WI38 (cell line): ENCODE measurements around the gene HPS6.

Source experiments
- H3K4me3 ChIP-seq: 2 replicates; pipeline ENCODE4 v1.5.1; 2011; ENCODE audit warnings: low read depth, mild to moderate bottlenecking, control low read depth, low read length
- CTCF ChIP-seq: IDR thresholded peaks from 2 replicates; pipeline ENCODE4 v1.5.1; 2012; ENCODE audit warnings: low read depth, mild to moderate bottlenecking, control low read depth, low read length

HPS6 gene

GRCh38 chr10:102064503-102064867 is 664 bp upstream of the HPS6 start:
- peak overlapping the region; percentile 83 for H3K4me3 ChIP-seq

DNA sequence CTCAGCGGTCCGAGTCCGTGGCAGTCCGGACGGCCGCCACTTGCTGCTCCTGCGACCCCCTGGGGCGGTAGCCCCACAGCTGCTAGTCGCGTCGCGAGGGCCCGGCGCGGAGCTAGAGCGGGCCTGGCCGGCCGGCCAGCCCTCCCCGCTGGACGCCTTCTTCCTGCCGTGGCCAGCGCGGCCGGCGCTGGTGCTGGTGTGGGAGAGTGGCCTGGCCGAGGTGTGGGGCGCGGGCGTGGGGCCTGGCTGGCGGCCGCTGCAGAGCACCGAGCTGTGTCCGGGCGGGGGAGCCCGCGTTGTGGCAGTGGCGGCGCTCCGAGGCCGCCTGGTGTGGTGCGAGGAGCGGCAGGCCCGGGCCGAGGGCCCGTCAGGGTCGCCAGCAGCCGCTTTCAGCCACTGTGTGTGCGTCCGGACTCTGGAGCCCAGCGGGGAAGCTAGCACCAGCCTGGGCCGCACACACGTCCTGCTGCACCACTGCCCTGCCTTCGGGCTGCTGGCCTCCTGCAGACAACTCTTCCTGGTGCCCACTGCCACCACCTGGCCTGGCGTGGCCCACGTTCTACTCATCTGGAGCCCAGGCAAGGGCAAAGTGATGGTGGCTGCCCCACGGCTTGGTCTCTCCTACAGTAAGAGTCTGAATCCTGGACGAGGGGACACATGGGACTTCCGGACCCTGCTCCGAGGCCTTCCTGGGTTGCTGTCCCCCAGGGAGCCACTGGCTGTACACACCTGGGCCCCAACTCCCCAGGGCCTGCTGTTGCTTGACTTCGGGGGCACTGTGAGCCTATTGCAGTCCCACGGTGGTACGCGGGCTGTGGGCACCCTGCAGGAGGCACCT is 631 bp downstream of the HPS6 start:
- H3K4me3 ChIP-seq = peak overlapping the region; percentile 83
- no peak for TF ChIP-seq CTCF

More at GRCh38 chr10:102064503-102064867, 664 bp upstream of the HPS6 start:
- TF ChIP-seq CTCF = no peak

DNA sequence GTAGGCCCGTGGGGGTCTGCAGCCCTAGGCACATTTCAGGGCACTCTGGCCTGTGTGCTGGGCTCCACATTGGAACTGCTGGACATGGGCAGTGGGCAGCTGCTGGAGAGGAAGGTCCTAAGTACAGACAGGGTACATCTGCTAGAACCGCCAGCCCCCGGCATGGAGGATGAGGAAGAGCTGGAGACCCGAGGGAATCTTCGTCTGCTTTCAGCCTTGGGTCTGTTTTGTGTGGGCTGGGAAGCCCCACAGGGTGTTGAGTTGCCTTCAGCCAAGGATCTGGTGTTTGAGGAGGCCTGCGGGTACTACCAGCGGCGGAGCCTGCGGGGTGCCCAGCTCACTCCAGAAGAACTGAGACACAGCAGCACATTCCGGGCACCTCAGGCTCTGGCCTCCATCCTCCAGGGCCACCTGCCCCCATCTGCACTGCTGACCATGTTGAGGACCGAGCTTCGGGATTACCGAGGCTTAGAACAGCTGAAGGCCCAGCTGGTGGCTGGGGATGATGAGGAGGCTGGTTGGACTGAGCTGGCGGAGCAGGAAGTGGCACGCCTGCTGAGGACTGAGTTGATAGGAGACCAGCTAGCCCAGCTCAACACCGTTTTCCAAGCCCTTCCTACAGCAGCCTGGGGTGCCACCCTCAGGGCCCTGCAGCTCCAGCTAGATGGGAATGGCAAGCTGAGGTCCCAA is 1.4 kb downstream of the HPS6 start:
- H3K4me3 ChIP-seq = peak overlapping the region; percentile 83
- no peak for TF ChIP-seq CTCF

DNA sequence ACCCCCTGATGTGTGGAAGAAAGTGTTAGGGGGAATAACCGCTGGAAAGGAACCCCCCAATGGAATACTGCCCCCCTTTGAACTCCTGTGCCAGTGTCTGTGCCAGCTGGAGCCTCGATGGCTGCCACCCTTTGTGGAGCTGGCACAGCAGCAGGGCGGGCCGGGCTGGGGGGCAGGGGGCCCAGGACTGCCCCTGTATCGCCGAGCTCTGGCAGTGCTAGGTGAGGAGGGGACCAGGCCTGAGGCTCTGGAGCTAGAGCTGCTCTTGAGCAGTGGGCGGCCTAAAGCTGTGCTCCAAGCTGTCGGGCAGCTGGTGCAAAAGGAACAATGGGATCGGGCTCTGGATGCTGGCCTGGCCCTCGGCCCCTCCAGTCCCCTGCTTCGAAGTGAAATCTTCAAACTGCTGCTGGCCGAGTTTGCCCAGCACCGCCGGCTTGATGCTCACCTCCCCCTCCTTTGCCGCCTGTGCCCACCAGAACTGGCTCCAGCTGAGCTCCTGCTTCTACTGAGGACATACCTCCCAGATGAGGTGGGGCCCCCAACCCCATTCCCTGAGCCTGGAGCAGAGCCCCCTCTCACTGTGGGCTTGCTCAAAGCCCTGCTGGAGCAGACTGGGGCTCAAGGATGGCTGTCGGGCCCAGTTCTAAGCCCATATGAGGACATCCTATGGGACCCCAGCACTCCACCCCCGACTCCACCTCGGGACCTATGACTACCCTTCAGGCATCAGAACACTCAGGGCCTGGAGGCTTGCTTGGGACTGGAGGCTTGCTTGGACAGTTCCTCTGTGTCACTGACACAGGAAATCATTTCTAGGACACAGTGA is 2.2 kb downstream of the HPS6 start:
- no peak for TF ChIP-seq CTCF
- no peak overlapping the region for H3K4me3 ChIP-seq

GRCh38 chr10:102068216-102068615 is 3.1 kb downstream of the HPS6 start:
- TF ChIP-seq CTCF = no peak
- no peak overlapping the region for H3K4me3 ChIP-seq

- no peak overlapping the region for H3K4me3 ChIP-seq
- TF ChIP-seq CTCF = no peak
Measured at GRCh38 chr10:102069071-102069470, 3.9 kb downstream of the HPS6 start.
